ENCODE measurements around the gene TSR1.

DNA sequence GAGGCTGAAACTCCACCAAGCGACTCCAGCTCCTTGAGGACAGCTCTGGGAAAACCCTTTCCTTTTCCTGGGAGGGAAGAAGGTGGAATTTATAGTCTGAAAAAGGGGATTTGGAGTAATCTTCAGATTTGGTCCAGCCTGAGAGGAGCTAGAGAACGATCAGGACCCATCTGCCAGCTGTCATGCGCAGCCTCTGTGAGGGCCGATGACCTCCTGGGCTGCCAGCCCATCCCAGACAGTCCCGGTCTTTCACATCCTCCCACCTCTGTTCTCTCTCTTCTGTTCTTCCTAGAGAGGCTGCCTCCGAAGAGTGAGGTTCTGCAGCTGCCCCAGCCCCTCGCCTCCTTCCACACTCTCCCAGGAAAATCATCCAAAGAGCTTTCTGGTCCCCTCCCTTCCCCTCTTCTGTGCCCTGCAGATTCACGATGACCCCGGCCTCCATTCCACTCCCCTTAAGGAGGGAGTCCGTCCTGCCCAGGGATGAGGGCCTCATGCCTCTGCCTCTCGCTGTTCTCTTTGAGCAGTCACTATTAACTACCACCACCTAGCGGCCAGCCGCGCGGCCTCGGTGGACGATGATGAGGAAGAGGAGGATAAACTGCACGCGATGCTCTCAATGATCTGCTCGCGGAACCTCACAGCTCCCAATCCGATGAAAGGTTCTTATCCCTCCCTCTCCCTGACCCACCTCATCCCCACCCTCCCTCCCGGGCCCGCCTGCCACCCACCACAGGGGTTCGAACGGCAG lies 30.7 kb upstream of the TSR1 start:
- TF ChIP-seq, protein P1, sequence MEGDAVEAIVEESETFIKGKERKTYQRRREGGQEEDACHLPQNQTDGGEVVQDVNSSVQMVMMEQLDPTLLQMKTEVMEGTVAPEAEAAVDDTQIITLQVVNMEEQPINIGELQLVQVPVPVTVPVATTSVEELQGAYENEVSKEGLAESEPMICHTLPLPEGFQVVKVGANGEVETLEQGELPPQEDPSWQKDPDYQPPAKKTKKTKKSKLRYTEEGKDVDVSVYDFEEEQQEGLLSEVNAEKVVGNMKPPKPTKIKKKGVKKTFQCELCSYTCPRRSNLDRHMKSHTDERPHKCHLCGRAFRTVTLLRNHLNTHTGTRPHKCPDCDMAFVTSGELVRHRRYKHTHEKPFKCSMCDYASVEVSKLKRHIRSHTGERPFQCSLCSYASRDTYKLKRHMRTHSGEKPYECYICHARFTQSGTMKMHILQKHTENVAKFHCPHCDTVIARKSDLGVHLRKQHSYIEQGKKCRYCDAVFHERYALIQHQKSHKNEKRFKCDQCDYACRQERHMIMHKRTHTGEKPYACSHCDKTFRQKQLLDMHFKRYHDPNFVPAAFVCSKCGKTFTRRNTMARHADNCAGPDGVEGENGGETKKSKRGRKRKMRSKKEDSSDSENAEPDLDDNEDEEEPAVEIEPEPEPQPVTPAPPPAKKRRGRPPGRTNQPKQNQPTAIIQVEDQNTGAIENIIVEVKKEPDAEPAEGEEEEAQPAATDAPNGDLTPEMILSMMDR (IDR thresholded peaks at IDR 0.05 in 8 of 11, conservative IDR thresholded peaks at IDR 0.05 in 3 of 11) = no peak
- no peak for TF ChIP-seq POLR2AphosphoS5 (IDR thresholded peaks at IDR 0.05)

Measured in spleen (tissue), 7 donors.